VCaP (cell line): Measurements from ENCODE around the gene LMBRD1.

Source experiments
- H3K27ac ChIP-seq: fragments of 450-650 bp; 2 replicates; pipeline ENCODE4 v1.5.1; 2017
- CTCF ChIP-seq: fragments of 450-650 bp; conservative IDR thresholded peaks from 2 replicates; pipeline ENCODE4 v1.5.1; 2017; ENCODE audit warnings: mild to moderate bottlenecking, moderate library complexity

The LMBRD1 gene

GRCh38 chr6:69664551-69664950, 132.3 kb downstream of the LMBRD1 start:
- no peak for TF ChIP-seq CTCF
- no peak overlapping the region for H3K27ac ChIP-seq

GRCh38 chr6:69663215-69663614, 133.6 kb downstream of the LMBRD1 start:
- no peak overlapping the region for H3K27ac ChIP-seq
- no peak for TF ChIP-seq CTCF

- no peak for TF ChIP-seq CTCF
Measured at GRCh38 chr6:69650703-69651102, 146.1 kb downstream of the LMBRD1 start.

GRCh38 chr6:69647726-69648125, 149.1 kb downstream of the LMBRD1 start:
- no peak overlapping the region for H3K27ac ChIP-seq
- TF ChIP-seq CTCF = no peak

More at GRCh38 chr6:69650703-69651102, 146.1 kb downstream of the LMBRD1 start:
- H3K27ac ChIP-seq = no peak overlapping the region

GRCh38 chr6:69643688-69644087, 153.1 kb downstream of the LMBRD1 start:
- no peak overlapping the region for H3K27ac ChIP-seq
- TF ChIP-seq CTCF = no peak

- H3K27ac ChIP-seq = no peak overlapping the region
- no peak for TF ChIP-seq CTCF
Measured at GRCh38 chr6:69632932-69633331, 163.9 kb downstream of the LMBRD1 start.

GRCh38 chr6:69631552-69632346, 165.1 kb downstream of the LMBRD1 start:
- no peak for TF ChIP-seq CTCF
- H3K27ac ChIP-seq = no peak overlapping the region
